HepG2 (cell line): ENCODE data around the gene VAC14. TPM values are rescaled to one million over a fixed set of nuclear protein-coding genes. Genes with fewer than 3 reads are reported as not detected.

Experiments used
- EEA1 ChIP-seq: sonication (generic); formaldehyde crosslinking; IDR thresholded peaks from 2 replicates; pipeline ENCODE4 v1.5.1; 2020; ENCODE audit warnings: mild to moderate bottlenecking, missing genetic modification reagents, borderline replicate concordance
- FUBP1 ChIP-seq: sonication (generic); formaldehyde crosslinking; IDR thresholded peaks from 2 replicates; pipeline ENCODE4 v1.5.1; 2020; ENCODE audit warnings: missing genetic modification reagents, mild to moderate bottlenecking, borderline replicate concordance
- GTF3A ChIP-seq: sonication (generic); formaldehyde crosslinking; conservative IDR thresholded peaks from 2 replicates; pipeline ENCODE4 v1.4.0; 2020; ENCODE audit warnings: mild to moderate bottlenecking, missing genetic modification reagents
- HOXA7 ChIP-seq: sonication (generic); formaldehyde crosslinking; IDR thresholded peaks from 2 replicates; pipeline ENCODE4 v1.8.1; 2022; ENCODE audit warnings: mild to moderate bottlenecking, missing genetic modification reagents, moderate library complexity
- NKX3-1 ChIP-seq: sonication (generic); formaldehyde crosslinking; IDR thresholded peaks from 2 replicates; pipeline ENCODE4 v1.5.0; 2020; ENCODE audit warnings: missing genetic modification reagents
- POGZ ChIP-seq: sonication (generic); formaldehyde crosslinking; IDR thresholded peaks from 2 replicates; pipeline ENCODE4 v1.4.0; 2020; ENCODE audit warnings: mild to moderate bottlenecking, missing genetic modification reagents
- SMAD9 ChIP-seq: sonication (generic); formaldehyde crosslinking; IDR thresholded peaks from 2 replicates; pipeline ENCODE4 v1.5.1; 2020; ENCODE audit warnings: mild to moderate bottlenecking, missing genetic modification reagents
- ZBTB40 ChIP-seq, 2 experiments: fragments of 450-650 bp in 1 of 2; sonication (generic) in 1 of 2; formaldehyde crosslinking in 1 of 2; IDR thresholded peaks; 2 replicates each; pipeline versions ENCODE4 v1.6.1 to v1.8.0; 2016 to 2022; ENCODE audit warnings: antibody characterized with exemption in 1 of 2, mild to moderate bottlenecking in 1 of 2, missing genetic modification reagents in 1 of 2
- ZNF329 ChIP-seq: sonication (generic); formaldehyde crosslinking; IDR thresholded peaks from 2 replicates; pipeline ENCODE4 v1.9.0; 2021; ENCODE audit warnings: low read depth, mild to moderate bottlenecking, missing genetic modification reagents
- ZNF460 ChIP-seq: sonication (generic); formaldehyde crosslinking; IDR thresholded peaks from 2 replicates; pipeline ENCODE4 v1.5.1; 2020; ENCODE audit warnings: missing genetic modification reagents, mild to moderate bottlenecking, borderline replicate concordance
- ZNF558 ChIP-seq: sonication (generic); formaldehyde crosslinking; IDR thresholded peaks from 2 replicates; pipeline ENCODE4 v1.9.0; 2022; ENCODE audit warnings: mild to moderate bottlenecking, missing genetic modification reagents, borderline replicate concordance
- ZNF672 ChIP-seq: sonication (generic); formaldehyde crosslinking; IDR thresholded peaks from 2 replicates; pipeline ENCODE4 v1.8.1; 2022; ENCODE audit warnings: missing genetic modification reagents
- ZSCAN22 ChIP-seq: sonication (generic); formaldehyde crosslinking; IDR thresholded peaks from 2 replicates; pipeline ENCODE4 v1.4.0; 2020; ENCODE audit warnings: mild to moderate bottlenecking, missing genetic modification reagents
- ZUFSP ChIP-seq: sonication (generic); formaldehyde crosslinking; IDR thresholded peaks from 2 replicates; pipeline ENCODE4 v1.9.0; 2021; ENCODE audit warnings: missing genetic modification reagents, mild to moderate bottlenecking, borderline replicate concordance
- polyA plus RNA-seq, 8 experiments: library from polyadenylated mRNA; depleted of rRNA in 3 of 8; stranded (reverse) in 7 of 8; unstranded in 1 of 8; fragments of >200 nt; fragmentation: Illumina TruSeq in 4 of 8; extraction: Trizol in 4 of 8; gene quantifications; 2 replicates each; pipeline versions ENCODE4 v1.2.1 to v1.2.3, GENCODE V29; 2011 to 2016; ENCODE audit warnings: low read depth in 4 of 8, missing spikeins in 1 of 8, mixed read lengths in 1 of 8; ENCODE audit not compliant: insufficient read depth in 1 of 8
- total RNA-seq, 5 experiments: library from RNA; depleted of rRNA; stranded (reverse); fragments of >200 nt; fragmentation: Illumina TruSeq; extraction: Trizol; gene quantifications; 2 replicates each; pipeline ENCODE4 v1.2.3, GENCODE V29; 2016; ENCODE audit warnings: low read depth in 1 of 5
- TF ChIP-seq, protein P1 (sequence below): sonication (generic); formaldehyde crosslinking; IDR thresholded peaks from 2 replicates; pipeline ENCODE4 v1.8.1; 2023; ENCODE audit warnings: mild to moderate bottlenecking, missing genetic modification reagents, borderline replicate concordance

VAC14 gene
- total and polyA plus RNA-seq, 2 of the 13 experiments (the other 11 are each of a cell fraction or from before 2014, with no cell fraction given): 23.5 to 24.6 TPM

DNA sequence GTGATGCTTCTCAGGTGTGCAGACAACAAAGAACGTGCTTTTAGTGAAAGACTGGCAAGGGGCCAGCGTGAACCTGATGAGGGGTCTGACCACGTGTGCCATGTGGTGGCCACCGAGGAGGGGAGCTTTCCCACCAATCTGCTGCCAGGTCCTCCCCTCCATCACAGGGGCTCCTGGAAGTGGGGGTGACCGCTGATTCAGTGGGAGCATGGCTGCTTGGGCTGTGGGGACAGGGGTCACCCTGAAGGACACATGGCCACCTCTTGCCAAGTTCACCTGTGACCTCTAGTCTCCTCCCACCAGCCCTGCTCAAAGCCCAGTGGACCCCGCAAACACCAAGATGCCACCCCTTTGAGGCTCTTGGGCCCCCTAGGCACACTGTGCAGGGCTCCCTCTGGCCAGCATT, 77.2 kb downstream of the VAC14 start (continued):
- TF ChIP-seq ZBTB40 (IDR thresholded peaks at IDR 0.05): no peak
- TF ChIP-seq ZBTB40 (CRISPR knock-in tag; IDR thresholded peaks at IDR 0.05): no peak
- TF ChIP-seq FUBP1 (CRISPR knock-in tag): peak; percentile 91
- no peak for TF ChIP-seq GTF3A
- peak; percentile 57; the same call in 1 of the 2 replicates for TF ChIP-seq SMAD9 (CRISPR knock-in tag)
- TF ChIP-seq, protein P1, sequence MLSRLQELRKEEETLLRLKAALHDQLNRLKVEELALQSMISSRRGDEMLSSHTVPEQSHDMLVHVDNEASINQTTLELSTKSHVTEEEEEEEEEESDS: no peak
- no peak for TF ChIP-seq POGZ (CRISPR knock-in tag)
- no peak for TF ChIP-seq ZNF558 (CRISPR knock-in tag)
- TF ChIP-seq ZNF672 (CRISPR knock-in tag): no peak
- TF ChIP-seq ZNF329 (CRISPR knock-in tag): no peak
- TF ChIP-seq NKX3-1 (CRISPR knock-in tag): peak; percentile 38; the same call in 1 of the 2 replicates
- TF ChIP-seq ZSCAN22 (CRISPR knock-in tag): no peak
- TF ChIP-seq HOXA7: no peak
- no peak; the same call in 1 of the 2 replicates for TF ChIP-seq EEA1 (CRISPR knock-in tag)
- no peak for TF ChIP-seq ZNF460 (CRISPR knock-in tag)
- no peak for TF ChIP-seq ZUFSP (CRISPR knock-in tag)
